Astrocyte (in vitro differentiated cells and primary cell): ENCODE results near the gene TBC1D8.

Experiments
- EZH2 ChIP-seq: IDR thresholded peaks from 2 replicates; pipeline ENCODE4 v1.6.1; 2012; ENCODE audit warnings: mild to moderate bottlenecking, low read length, inconsistent platforms; ENCODE audit not compliant: insufficient read depth
- TF ChIP-seq, protein P1 (sequence below): IDR thresholded peaks from 2 replicates; pipeline ENCODE4 v1.5.1; 2011; ENCODE audit warnings: low read depth, mild to moderate bottlenecking, inconsistent platforms, low read length, moderate library complexity; ENCODE audit not compliant: insufficient read depth

DNA sequence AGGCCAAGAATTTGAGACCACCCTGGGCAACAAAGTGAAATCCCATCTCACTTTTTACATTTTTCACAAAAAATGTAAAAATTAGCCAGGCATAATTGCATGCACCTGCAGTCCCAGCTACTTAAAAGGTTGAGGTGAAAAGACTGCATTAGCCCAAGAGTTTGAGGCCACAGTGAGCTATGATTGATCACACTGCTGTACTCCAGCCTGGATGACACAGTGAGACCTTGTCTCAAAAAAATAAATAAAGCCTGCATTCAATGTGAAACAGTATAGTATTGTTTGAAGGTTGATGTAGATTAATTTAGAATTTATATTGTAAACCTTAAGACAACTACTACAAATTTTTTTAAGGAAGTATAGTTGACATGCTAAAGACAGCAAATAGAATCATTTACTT lies 53.5 kb downstream of the TBC1D8 start:
- TF ChIP-seq, protein P1, sequence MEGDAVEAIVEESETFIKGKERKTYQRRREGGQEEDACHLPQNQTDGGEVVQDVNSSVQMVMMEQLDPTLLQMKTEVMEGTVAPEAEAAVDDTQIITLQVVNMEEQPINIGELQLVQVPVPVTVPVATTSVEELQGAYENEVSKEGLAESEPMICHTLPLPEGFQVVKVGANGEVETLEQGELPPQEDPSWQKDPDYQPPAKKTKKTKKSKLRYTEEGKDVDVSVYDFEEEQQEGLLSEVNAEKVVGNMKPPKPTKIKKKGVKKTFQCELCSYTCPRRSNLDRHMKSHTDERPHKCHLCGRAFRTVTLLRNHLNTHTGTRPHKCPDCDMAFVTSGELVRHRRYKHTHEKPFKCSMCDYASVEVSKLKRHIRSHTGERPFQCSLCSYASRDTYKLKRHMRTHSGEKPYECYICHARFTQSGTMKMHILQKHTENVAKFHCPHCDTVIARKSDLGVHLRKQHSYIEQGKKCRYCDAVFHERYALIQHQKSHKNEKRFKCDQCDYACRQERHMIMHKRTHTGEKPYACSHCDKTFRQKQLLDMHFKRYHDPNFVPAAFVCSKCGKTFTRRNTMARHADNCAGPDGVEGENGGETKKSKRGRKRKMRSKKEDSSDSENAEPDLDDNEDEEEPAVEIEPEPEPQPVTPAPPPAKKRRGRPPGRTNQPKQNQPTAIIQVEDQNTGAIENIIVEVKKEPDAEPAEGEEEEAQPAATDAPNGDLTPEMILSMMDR = no peak
- TF ChIP-seq EZH2 = no peak
